ENCODE results near the gene NR2E3.

Gene NR2E3

GRCh38 chr15:71792521-71792920 lies 17.8 kb upstream of the NR2E3 start:
- TF ChIP-seq FOXM1 (IDR thresholded peaks at IDR 0.05; ENCODE audit: borderline replicate concordance, low read depth) (no peak; the same call in 1 of the 2 replicates), CEBPB (IDR thresholded peaks at IDR 0.05) (no peak), USF1 (IDR thresholded peaks at IDR 0.05) (no peak), MAX (IDR thresholded peaks at IDR 0.05) (peak; percentile 60; the same call in 1 of the 2 replicates), TEAD4 (IDR thresholded peaks at IDR 0.05) (peak; percentile 94), CREB1 (IDR thresholded peaks at IDR 0.05; ENCODE audit: low read depth) (no peak), TCF12 (IDR thresholded peaks at IDR 0.05; ENCODE audit: low read depth) (peak; percentile 47; the same call in 1 of the 2 replicates), NFIC (IDR thresholded peaks at IDR 0.05) (no peak), EP300 (IDR thresholded peaks at IDR 0.05; ENCODE audit: borderline replicate concordance) (peak; percentile 68; the same call in 1 of the 2 replicates), RAD21 (IDR thresholded peaks at IDR 0.05; ENCODE audit: low read depth) (no peak), REST (IDR thresholded peaks at IDR 0.05; ENCODE audit: low read depth) (no peak)

- TF ChIP-seq USF1 (IDR thresholded peaks at IDR 0.05) (no peak), RAD21 (IDR thresholded peaks at IDR 0.05; ENCODE audit: low read depth) (no peak), TEAD4 (IDR thresholded peaks at IDR 0.05) (no peak), EGR1 (IDR thresholded peaks at IDR 0.05) (no peak), REST (IDR thresholded peaks at IDR 0.05; ENCODE audit: low read depth) (no peak), FOXM1 (IDR thresholded peaks at IDR 0.05; ENCODE audit: borderline replicate concordance, low read depth) (no peak), CEBPB (IDR thresholded peaks at IDR 0.05) (no peak), ZBTB7A (IDR thresholded peaks at IDR 0.05; ENCODE audit: low read depth) (no peak), NFIC (IDR thresholded peaks at IDR 0.05) (no peak), EP300 (IDR thresholded peaks at IDR 0.05; ENCODE audit: borderline replicate concordance) (no peak), TAF1 (IDR thresholded peaks at IDR 0.05; ENCODE audit: low read depth) (no peak), TCF12 (IDR thresholded peaks at IDR 0.05; ENCODE audit: low read depth) (no peak), YY1 (IDR thresholded peaks at IDR 0.05; ENCODE audit: low read depth) (no peak), MAX (IDR thresholded peaks at IDR 0.05) (no peak), CREB1 (IDR thresholded peaks at IDR 0.05; ENCODE audit: low read depth) (no peak)
Measured at GRCh38 chr15:71798641-71799040, 11.7 kb upstream of the NR2E3 start.

GRCh38 chr15:71800190-71800589 lies 10.2 kb upstream of the NR2E3 start:
- TF ChIP-seq FOXM1 (IDR thresholded peaks at IDR 0.05; ENCODE audit: borderline replicate concordance, low read depth) (no peak), TEAD4 (IDR thresholded peaks at IDR 0.05) (no peak), CREB1 (IDR thresholded peaks at IDR 0.05; ENCODE audit: low read depth) (no peak), MAX (IDR thresholded peaks at IDR 0.05) (no peak), REST (IDR thresholded peaks at IDR 0.05; ENCODE audit: low read depth) (no peak), CEBPB (IDR thresholded peaks at IDR 0.05) (no peak), RAD21 (IDR thresholded peaks at IDR 0.05; ENCODE audit: low read depth) (no peak), TAF1 (IDR thresholded peaks at IDR 0.05; ENCODE audit: low read depth) (no peak), TCF12 (IDR thresholded peaks at IDR 0.05; ENCODE audit: low read depth) (no peak), ZBTB7A (IDR thresholded peaks at IDR 0.05; ENCODE audit: low read depth) (no peak), USF1 (IDR thresholded peaks at IDR 0.05) (no peak), EGR1 (IDR thresholded peaks at IDR 0.05) (no peak), EP300 (IDR thresholded peaks at IDR 0.05; ENCODE audit: borderline replicate concordance) (no peak), YY1 (IDR thresholded peaks at IDR 0.05; ENCODE audit: low read depth) (no peak), NFIC (IDR thresholded peaks at IDR 0.05) (no peak)
